Keratinocyte (primary cell): ENCODE data around the gene SFXN1. TPM values are rescaled to one million over a fixed set of nuclear protein-coding genes. Genes with fewer than 3 reads are reported as not detected.

ENCODE experiments used
- DNase-seq: peaks from one replicate; pipeline ENCODE4 v3.0.0-alpha.2; 2011; ENCODE audit warnings: low read depth, missing footprints, low spot score
- FAIRE-seq: peaks from 2 replicates; lab custom pipeline; 2011; peaks lifted over from hg19 to GRCh38; lab: Jason Lieb, UNC
- H2AFZ ChIP-seq: 2 replicates; pipeline ENCODE4 v1.6.0; 2012; ENCODE audit warnings: low read length, control low read depth, inconsistent platforms; ENCODE audit not compliant: control insufficient read depth
- H3K27ac ChIP-seq: 2 replicates; pipeline ENCODE4 v1.5.1; 2011; ENCODE audit warnings: low read length; ENCODE audit not compliant: control insufficient read depth, insufficient read depth
- H3K27me3 ChIP-seq: 3 replicates; pipeline ENCODE4 v1.6.0; 2011; ENCODE audit warnings: low read length; ENCODE audit not compliant: control insufficient read depth, insufficient read depth; ENCODE audit errors: extremely low read depth
- H3K36me3 ChIP-seq, 2 experiments: 2 replicates in 1 of 2; 3 replicates in 1 of 2; pipeline ENCODE4 v1.5.1; 2011; ENCODE audit warnings: low read length in 2 of 2, mild to moderate bottlenecking in 1 of 2; ENCODE audit not compliant: control insufficient read depth in 2 of 2, insufficient read depth in 2 of 2; ENCODE audit errors: extremely low read depth in 1 of 2
- H3K4me1 ChIP-seq: 3 replicates; pipeline ENCODE4 v1.5.1; 2011; ENCODE audit warnings: low read length; ENCODE audit not compliant: control insufficient read depth, insufficient read depth; ENCODE audit errors: extremely low read depth
- H3K4me2 ChIP-seq: 3 replicates; pipeline ENCODE4 v1.6.0; 2011; ENCODE audit warnings: low read depth, low read length; ENCODE audit not compliant: control insufficient read depth, insufficient read depth; ENCODE audit errors: extremely low read depth
- H3K4me3 ChIP-seq, 3 experiments: fragments of 200-600 bp in 1 of 3; sonication (generic) in 1 of 3; 2 replicates in 2 of 3; 3 replicates in 1 of 3; pipeline ENCODE4 v1.5.1; 2011 to 2016; ENCODE audit warnings: low read length in 3 of 3, mild to moderate bottlenecking in 3 of 3, control low read depth in 2 of 3, inconsistent platforms in 1 of 3, low read depth in 1 of 3, mixed read lengths in 1 of 3, mixed run types in 1 of 3, moderate library complexity in 1 of 3; ENCODE audit not compliant: control insufficient read depth in 2 of 3, insufficient read depth in 2 of 3; ENCODE audit errors: extremely low read depth in 1 of 3
- H3K79me2 ChIP-seq: 2 replicates; pipeline ENCODE4 v1.6.0; 2012; ENCODE audit warnings: low read length; ENCODE audit not compliant: control insufficient read depth, insufficient read depth
- H3K9ac ChIP-seq: 3 replicates; pipeline ENCODE4 v1.6.0; 2011; ENCODE audit warnings: low read length; ENCODE audit not compliant: control insufficient read depth, insufficient read depth; ENCODE audit errors: extremely low read depth
- H3K9me1 ChIP-seq: 3 replicates; pipeline ENCODE4 v1.6.0; 2011; ENCODE audit warnings: low read length; ENCODE audit not compliant: control insufficient read depth, insufficient read depth; ENCODE audit errors: extremely low read depth
- H3K9me3 ChIP-seq: 2 replicates; pipeline ENCODE4 v1.5.1; 2012; ENCODE audit warnings: low read depth, low read length; ENCODE audit not compliant: control insufficient read depth
- H4K20me1 ChIP-seq: 3 replicates; pipeline ENCODE4 v1.6.0; 2011; ENCODE audit warnings: low read length; ENCODE audit not compliant: control insufficient read depth, insufficient read depth; ENCODE audit errors: extremely low read depth
- EZH2 ChIP-seq: IDR thresholded peaks from one replicate; pipeline ENCODE4 v1.6.1; 2012; ENCODE audit warnings: inconsistent platforms, mild to moderate bottlenecking, low read length, moderate library complexity
- dilution Hi-C: fragments of 300-500 bp; cut with MboI; formaldehyde crosslinking; loops from one replicate; pipeline ENCODE4 v1.7.0; 2020; ENCODE audit warnings: low sequenced_read_pairs; ENCODE audit not compliant: extremely low pct_ligation_motif_present
- polyA plus RNA-seq, 5 experiments: library from polyadenylated mRNA; depleted of rRNA in 3 of 5; stranded (reverse) in 3 of 5; stranded (forward) in 1 of 5; unstranded in 1 of 5; fragments of >200 nt; gene quantifications; 1 replicate in 1 of 5; 2 replicates in 3 of 5; 3 replicates in 1 of 5; pipeline versions ENCODE4 v1.2.1 to v1.2.3, GENCODE V29; 2011 to 2012; ENCODE audit warnings: missing spikeins in 2 of 5, low read depth in 1 of 5, low replicate concordance in 1 of 5
- TF ChIP-seq, protein P1 (sequence below), 3 experiments: IDR thresholded peaks in 1 of 3; conservative IDR thresholded peaks in 1 of 3; optimal IDR thresholded peaks in 1 of 3; 2 replicates in 2 of 3; 3 replicates in 1 of 3; pipeline versions ENCODE3 to v1.5.1; 2011; ENCODE audit warnings: low read length in 3 of 3, mild to moderate bottlenecking in 3 of 3, moderate library complexity in 2 of 3, control low read depth in 1 of 3, inconsistent platforms in 1 of 3; ENCODE audit not compliant: insufficient read depth in 2 of 3; ENCODE audit errors: extremely low read depth in 1 of 3

Gene SFXN1
- polyA plus RNA-seq, 1 donor (not counting 4 experiments of a cell fraction or from before 2014, with no cell fraction given) = 80.8 TPM

DNA sequence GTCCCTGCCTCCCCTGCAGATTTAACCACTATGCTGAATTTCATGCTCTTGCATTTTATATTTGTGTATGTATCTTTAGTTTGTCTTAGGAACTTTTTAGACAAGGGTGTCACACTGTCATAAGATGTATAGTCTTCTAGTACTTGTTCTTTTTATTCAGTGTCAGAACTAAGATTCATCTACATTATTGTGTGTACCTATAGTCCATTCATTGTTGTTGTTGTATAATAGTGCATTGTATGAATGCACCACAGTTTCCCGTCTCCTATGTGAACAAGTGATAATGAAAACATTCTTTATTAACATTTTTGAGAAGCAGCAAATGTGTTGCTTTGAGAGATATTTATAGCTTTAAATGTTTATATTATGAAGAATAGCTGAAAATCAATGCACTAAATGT lies 45.9 kb downstream of the SFXN1 start:
- no peak for DNase-seq
- H3K27me3 ChIP-seq = no peaks in the 10 kb centered on the region
- TF ChIP-seq EZH2 = no peak
- TF ChIP-seq, protein P1, sequence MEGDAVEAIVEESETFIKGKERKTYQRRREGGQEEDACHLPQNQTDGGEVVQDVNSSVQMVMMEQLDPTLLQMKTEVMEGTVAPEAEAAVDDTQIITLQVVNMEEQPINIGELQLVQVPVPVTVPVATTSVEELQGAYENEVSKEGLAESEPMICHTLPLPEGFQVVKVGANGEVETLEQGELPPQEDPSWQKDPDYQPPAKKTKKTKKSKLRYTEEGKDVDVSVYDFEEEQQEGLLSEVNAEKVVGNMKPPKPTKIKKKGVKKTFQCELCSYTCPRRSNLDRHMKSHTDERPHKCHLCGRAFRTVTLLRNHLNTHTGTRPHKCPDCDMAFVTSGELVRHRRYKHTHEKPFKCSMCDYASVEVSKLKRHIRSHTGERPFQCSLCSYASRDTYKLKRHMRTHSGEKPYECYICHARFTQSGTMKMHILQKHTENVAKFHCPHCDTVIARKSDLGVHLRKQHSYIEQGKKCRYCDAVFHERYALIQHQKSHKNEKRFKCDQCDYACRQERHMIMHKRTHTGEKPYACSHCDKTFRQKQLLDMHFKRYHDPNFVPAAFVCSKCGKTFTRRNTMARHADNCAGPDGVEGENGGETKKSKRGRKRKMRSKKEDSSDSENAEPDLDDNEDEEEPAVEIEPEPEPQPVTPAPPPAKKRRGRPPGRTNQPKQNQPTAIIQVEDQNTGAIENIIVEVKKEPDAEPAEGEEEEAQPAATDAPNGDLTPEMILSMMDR (optimal IDR thresholded peaks at IDR 0.05 in 1 of 3, IDR thresholded peaks at IDR 0.05 in 1 of 3, conservative IDR thresholded peaks at IDR 0.05 in 1 of 3; ENCODE audit: extremely low read depth in 1 of 3, insufficient read depth in 2 of 3, low read length in 3 of 3) = no peak
- no peak overlapping the region for H3K4me2 ChIP-seq
- H3K27ac ChIP-seq = no peak overlapping the region
- dilution Hi-C loops = no loop called here
- H3K4me3 ChIP-seq = no peak overlapping the region
- no peaks in the 10 kb centered on the region for H3K79me2 ChIP-seq
- H3K9me3 ChIP-seq = no peaks in the 10 kb centered on the region
- no peak overlapping the region for H2AFZ ChIP-seq
- no peak for FAIRE-seq
- no peaks in the 10 kb centered on the region for H3K9me1 ChIP-seq
- no peaks in the 10 kb centered on the region for H4K20me1 ChIP-seq
- no peak overlapping the region for H3K9ac ChIP-seq
- peaks cover 17 to 26% of the 10 kb centered on the region in 2 experiments for H3K36me3 ChIP-seq
- H3K4me1 ChIP-seq = no peaks in the 10 kb centered on the region

DNA sequence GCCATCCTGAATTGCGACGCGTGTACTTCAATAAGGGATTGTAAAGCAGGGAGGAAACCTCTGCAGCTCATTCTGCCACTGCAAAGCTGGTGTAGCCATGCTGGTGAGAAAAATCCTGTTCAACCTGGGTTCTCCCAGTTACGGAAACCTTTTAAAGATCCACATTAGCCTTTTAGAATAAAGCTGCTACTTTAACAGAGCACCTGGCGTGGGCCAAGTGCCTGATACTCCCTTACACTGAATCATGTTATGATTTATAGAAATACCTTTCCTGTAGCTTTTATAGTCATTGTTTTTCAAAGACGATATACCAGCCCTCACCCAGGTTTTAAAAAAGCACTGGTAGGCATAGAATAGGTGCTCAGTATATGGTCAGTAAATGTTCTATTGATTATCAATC lies 48.3 kb downstream of the SFXN1 start:
- Histone ChIP-seq H3K4me1 (no peaks in the 10 kb centered on the region), H3K79me2 (no peaks in the 10 kb centered on the region), H3K9me1 (no peaks in the 10 kb centered on the region), H2AFZ (no peak overlapping the region), H3K4me3 (no peak overlapping the region), H3K27ac (no peak overlapping the region), H3K4me2 (no peak overlapping the region), H3K36me3 (peaks cover 8 to 14% of the 10 kb centered on the region in 2 experiments), H4K20me1 (no peaks in the 10 kb centered on the region), H3K9me3 (no peaks in the 10 kb centered on the region), H3K9ac (no peak overlapping the region), H3K27me3 (no peaks in the 10 kb centered on the region)
- no peak for DNase-seq
- dilution Hi-C loops = no loop called here
- TF ChIP-seq EZH2 = no peak
- TF ChIP-seq, protein P1 (optimal IDR thresholded peaks at IDR 0.05 in 1 of 3, IDR thresholded peaks at IDR 0.05 in 1 of 3, conservative IDR thresholded peaks at IDR 0.05 in 1 of 3; ENCODE audit: extremely low read depth in 1 of 3, insufficient read depth in 2 of 3, low read length in 3 of 3) = no peak
- no peak for FAIRE-seq
